Fibroblast of lung (primary cell): Measurements from ENCODE around the gene MEGF6.

ENCODE experiments used
- EZH2 ChIP-seq: IDR thresholded peaks from 2 replicates; pipeline ENCODE4 v1.5.1; 2012; ENCODE audit warnings: low read length, control low read depth, mild to moderate bottlenecking; ENCODE audit errors: missing control alignments
- TF ChIP-seq, protein P1 (sequence below), 2 donors: IDR thresholded peaks in 1 of 2; conservative IDR thresholded peaks in 1 of 2; 1 replicate in 1 of 2; 2 replicates in 1 of 2; pipeline ENCODE4 v1.5.1; 2011 to 2012; ENCODE audit warnings: low read length in 2 of 2, control low read depth in 1 of 2, inconsistent platforms in 1 of 2, low read depth in 1 of 2, mild to moderate bottlenecking in 1 of 2

GRCh38 chr1:3597599-3597964 is 13.7 kb downstream of the MEGF6 start:
- TF ChIP-seq, protein P1, sequence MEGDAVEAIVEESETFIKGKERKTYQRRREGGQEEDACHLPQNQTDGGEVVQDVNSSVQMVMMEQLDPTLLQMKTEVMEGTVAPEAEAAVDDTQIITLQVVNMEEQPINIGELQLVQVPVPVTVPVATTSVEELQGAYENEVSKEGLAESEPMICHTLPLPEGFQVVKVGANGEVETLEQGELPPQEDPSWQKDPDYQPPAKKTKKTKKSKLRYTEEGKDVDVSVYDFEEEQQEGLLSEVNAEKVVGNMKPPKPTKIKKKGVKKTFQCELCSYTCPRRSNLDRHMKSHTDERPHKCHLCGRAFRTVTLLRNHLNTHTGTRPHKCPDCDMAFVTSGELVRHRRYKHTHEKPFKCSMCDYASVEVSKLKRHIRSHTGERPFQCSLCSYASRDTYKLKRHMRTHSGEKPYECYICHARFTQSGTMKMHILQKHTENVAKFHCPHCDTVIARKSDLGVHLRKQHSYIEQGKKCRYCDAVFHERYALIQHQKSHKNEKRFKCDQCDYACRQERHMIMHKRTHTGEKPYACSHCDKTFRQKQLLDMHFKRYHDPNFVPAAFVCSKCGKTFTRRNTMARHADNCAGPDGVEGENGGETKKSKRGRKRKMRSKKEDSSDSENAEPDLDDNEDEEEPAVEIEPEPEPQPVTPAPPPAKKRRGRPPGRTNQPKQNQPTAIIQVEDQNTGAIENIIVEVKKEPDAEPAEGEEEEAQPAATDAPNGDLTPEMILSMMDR (conservative IDR thresholded peaks at IDR 0.05 in 1 of 2, IDR thresholded peaks at IDR 0.05 in 1 of 2; ENCODE audit: low read depth in 1 of 2, low read length in 2 of 2): no peak
- no peak for TF ChIP-seq EZH2
